MM.1S (cell line): ENCODE data around the gene MMP7.

ENCODE experiments used
- DNase-seq: peaks from one replicate; pipeline ENCODE4 v3.0.0-alpha.2; 2015
- H2AFZ ChIP-seq: fragments of 300-600 bp; sonication (generic); 2 replicates; pipeline ENCODE4 v1.6.0; 2016; ENCODE audit warnings: antibody characterized with exemption, low read length
- H3F3A ChIP-seq: fragments of 300-600 bp; sonication (generic); 2 replicates; pipeline ENCODE4 v1.6.1; 2016; ENCODE audit warnings: mild to moderate bottlenecking, antibody characterized with exemption, low read length, moderate library complexity, mixed read lengths; ENCODE audit not compliant: insufficient read depth
- H3K27ac ChIP-seq: fragments of 300-600 bp; sonication (generic); 2 replicates; pipeline ENCODE4 v1.5.1; 2016; ENCODE audit warnings: mild to moderate bottlenecking, low read length
- H3K27me3 ChIP-seq: fragments of 300-600 bp; sonication (generic); replicated peaks from 2 replicates; pipeline ENCODE4 v1.6.0; 2016; ENCODE audit warnings: low read length; ENCODE audit not compliant: insufficient read depth
- H3K36me3 ChIP-seq: fragments of 300-600 bp; sonication (generic); replicated peaks from 2 replicates; pipeline ENCODE4 v1.6.1; 2016; ENCODE audit warnings: mild to moderate bottlenecking, low read length, mixed read lengths; ENCODE audit not compliant: insufficient read depth
- H3K4me1 ChIP-seq: fragments of 300-600 bp; sonication (generic); 2 replicates; pipeline ENCODE4 v1.6.1; 2016; ENCODE audit warnings: low read length, mixed read lengths
- H3K4me2 ChIP-seq: fragments of 300-600 bp; sonication (generic); 2 replicates; pipeline ENCODE4 v1.6.0; 2016; ENCODE audit warnings: low read depth, low read length
- H3K4me3 ChIP-seq: fragments of 300-600 bp; sonication (generic); 2 replicates; pipeline ENCODE4 v1.5.1; 2016; ENCODE audit warnings: low read length, mixed read lengths
- H3K79me2 ChIP-seq: fragments of 300-600 bp; sonication (generic); 2 replicates; pipeline ENCODE4 v1.6.1; 2016; ENCODE audit warnings: mixed run types, low read length, mixed read lengths
- H3K9ac ChIP-seq: fragments of 300-600 bp; sonication (generic); 2 replicates; pipeline ENCODE4 v1.6.1; 2016; ENCODE audit warnings: low read length, mixed read lengths
- H3K9me2 ChIP-seq: fragments of 300-600 bp; sonication (generic); replicated peaks from 2 replicates; pipeline ENCODE4 v1.6.1; 2016; ENCODE audit warnings: mild to moderate bottlenecking, low read length, mixed read lengths; ENCODE audit not compliant: insufficient read depth
- H3K9me3 ChIP-seq: fragments of 300-600 bp; sonication (generic); replicated peaks from 2 replicates; pipeline ENCODE4 v1.6.1; 2016; ENCODE audit warnings: mild to moderate bottlenecking, low read length, mixed read lengths; ENCODE audit not compliant: insufficient read depth
- H4K20me1 ChIP-seq: fragments of 300-600 bp; sonication (generic); 2 replicates; pipeline ENCODE4 v1.6.1; 2016; ENCODE audit warnings: mild to moderate bottlenecking, low read length, moderate library complexity, mixed read lengths; ENCODE audit not compliant: insufficient read depth
- EZH2 ChIP-seq: fragments of 300-600 bp; sonication (generic); optimal IDR thresholded peaks from 2 replicates; pipeline ENCODE3; 2017; ENCODE audit warnings: low read depth, mild to moderate bottlenecking, antibody characterized with exemption, low read length, mixed read lengths
- EZH2phosphoT487 ChIP-seq: fragments of 300-600 bp; sonication (generic); IDR thresholded peaks from 2 replicates; pipeline ENCODE4 v1.6.1; 2018; ENCODE audit warnings: antibody characterized with exemption, low read length
- TF ChIP-seq, protein P1 (sequence below): fragments of 300-600 bp; sonication (generic); IDR thresholded peaks from 2 replicates; pipeline ENCODE4 v1.5.1; 2016; ENCODE audit warnings: antibody characterized with exemption, low read length, mixed read lengths

The MMP7 gene

DNA sequence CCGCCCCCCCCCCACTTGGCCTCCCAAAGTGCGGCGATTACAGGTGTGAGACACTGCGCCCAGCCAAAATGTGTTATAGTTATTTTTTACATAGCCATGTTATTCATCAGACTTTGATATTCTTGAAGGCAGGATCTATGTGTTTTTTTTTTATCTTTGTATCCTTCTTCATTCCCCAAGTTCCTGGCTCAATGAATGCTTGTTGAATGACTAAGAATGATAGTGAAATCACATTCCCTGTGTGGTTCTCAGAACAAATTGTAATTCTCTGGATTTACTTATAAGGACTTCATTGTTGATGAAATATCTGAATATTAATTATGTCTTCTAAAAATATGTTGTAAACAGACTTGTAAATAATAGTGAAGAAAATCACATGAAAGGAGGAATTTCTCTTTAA is 33.5 kb downstream of the MMP7 start:
- TF ChIP-seq, protein P1, sequence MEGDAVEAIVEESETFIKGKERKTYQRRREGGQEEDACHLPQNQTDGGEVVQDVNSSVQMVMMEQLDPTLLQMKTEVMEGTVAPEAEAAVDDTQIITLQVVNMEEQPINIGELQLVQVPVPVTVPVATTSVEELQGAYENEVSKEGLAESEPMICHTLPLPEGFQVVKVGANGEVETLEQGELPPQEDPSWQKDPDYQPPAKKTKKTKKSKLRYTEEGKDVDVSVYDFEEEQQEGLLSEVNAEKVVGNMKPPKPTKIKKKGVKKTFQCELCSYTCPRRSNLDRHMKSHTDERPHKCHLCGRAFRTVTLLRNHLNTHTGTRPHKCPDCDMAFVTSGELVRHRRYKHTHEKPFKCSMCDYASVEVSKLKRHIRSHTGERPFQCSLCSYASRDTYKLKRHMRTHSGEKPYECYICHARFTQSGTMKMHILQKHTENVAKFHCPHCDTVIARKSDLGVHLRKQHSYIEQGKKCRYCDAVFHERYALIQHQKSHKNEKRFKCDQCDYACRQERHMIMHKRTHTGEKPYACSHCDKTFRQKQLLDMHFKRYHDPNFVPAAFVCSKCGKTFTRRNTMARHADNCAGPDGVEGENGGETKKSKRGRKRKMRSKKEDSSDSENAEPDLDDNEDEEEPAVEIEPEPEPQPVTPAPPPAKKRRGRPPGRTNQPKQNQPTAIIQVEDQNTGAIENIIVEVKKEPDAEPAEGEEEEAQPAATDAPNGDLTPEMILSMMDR: no peak
- DNase-seq: no peak

DNA sequence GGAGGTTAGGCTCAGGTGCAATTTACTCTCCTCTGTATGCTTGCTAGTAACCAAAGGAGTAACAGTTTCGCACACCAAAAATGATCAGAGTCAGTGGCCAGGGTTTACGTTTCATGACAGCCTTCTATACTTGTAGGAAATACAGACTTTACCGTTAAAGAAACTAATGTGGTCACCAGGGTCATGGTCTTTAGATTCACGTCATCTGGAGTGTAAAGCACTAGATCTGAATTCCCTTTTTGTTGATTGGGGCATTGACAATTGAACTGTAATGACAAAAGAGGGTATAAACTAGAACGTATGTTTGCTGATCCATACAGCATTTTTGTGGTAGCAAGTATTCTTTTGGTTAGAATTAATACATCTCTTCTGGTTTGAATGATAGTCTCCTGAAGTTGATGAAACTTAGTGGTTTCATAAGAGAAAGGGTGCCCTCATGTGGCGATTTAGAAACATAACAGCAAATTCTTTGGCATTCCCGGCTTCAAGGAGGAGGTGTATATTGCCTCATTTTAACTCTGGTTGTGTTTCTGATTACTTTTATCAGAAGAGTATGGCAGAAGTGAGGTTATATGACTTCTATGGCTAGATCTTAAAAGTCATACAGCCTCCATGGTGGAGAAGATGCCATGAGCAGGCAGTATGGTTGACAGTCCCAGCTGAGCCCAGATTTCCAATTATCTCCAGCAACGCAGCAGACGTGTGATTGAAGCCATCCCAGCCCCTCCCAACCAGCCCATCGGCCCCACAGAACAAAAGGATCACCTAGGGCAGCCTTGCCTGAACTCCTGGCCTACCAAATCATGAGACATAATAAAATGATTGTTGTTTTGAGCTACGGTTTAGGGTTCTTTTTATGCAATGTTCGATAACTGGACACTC is 35.1 kb downstream of the MMP7 start:
- Histone ChIP-seq H3K4me3 (no peak overlapping the region), H2AFZ (no peak overlapping the region), H3K79me2 (no peaks in the 10 kb centered on the region), H3K4me2 (no peak overlapping the region), H4K20me1 (no peaks in the 10 kb centered on the region), H3K9me3 (no peaks in the 10 kb centered on the region), H3K27me3 (no peaks in the 10 kb centered on the region), H3K36me3 (no peaks in the 10 kb centered on the region), H3K4me1 (no peaks in the 10 kb centered on the region), H3K9me2 (no peaks in the 10 kb centered on the region), H3K9ac (no peak overlapping the region), H3F3A (no peaks in the 10 kb centered on the region), H3K27ac (no peak overlapping the region)
- TF ChIP-seq, protein P1: peak; percentile 69
- no peak for TF ChIP-seq EZH2
- DNase-seq: peak; percentile 76

More for the DNA sequence above, 33.5 kb downstream of the MMP7 start:
- H3K9me2 ChIP-seq: no peaks in the 10 kb centered on the region
- no peaks in the 10 kb centered on the region for H3K27me3 ChIP-seq
- no peak overlapping the region for H3K4me3 ChIP-seq
- H3K79me2 ChIP-seq: no peaks in the 10 kb centered on the region
- H3K27ac ChIP-seq: no peak overlapping the region
- H4K20me1 ChIP-seq: no peaks in the 10 kb centered on the region
- no peak overlapping the region for H2AFZ ChIP-seq
- H3K9ac ChIP-seq: no peak overlapping the region
- H3K4me2 ChIP-seq: no peak overlapping the region
- H3K9me3 ChIP-seq: no peaks in the 10 kb centered on the region
- H3K4me1 ChIP-seq: no peaks in the 10 kb centered on the region
- H3K36me3 ChIP-seq: no peaks in the 10 kb centered on the region
- no peaks in the 10 kb centered on the region for H3F3A ChIP-seq

DNA sequence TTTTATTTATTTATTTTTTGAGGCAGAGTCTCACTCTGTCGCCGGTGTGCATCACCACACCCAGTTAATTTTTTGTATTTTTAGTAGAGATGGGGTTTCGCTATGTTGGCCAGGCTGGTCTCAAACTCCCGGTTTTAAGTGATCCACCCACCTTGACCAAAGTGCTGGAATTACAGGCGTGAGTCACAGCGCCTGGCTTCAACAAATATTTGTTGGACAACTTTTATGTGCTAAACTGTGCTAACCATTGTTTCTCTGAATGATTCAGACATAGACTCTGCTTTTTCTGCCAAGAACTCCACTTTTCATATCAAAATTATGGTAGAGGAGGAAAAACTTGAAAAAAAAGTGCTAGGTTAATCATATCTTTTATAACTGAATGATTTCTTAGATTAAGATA is 36.3 kb downstream of the MMP7 start:
- Histone ChIP-seq H3F3A (no peaks in the 10 kb centered on the region), H2AFZ (no peak overlapping the region), H3K36me3 (no peaks in the 10 kb centered on the region), H3K4me1 (peaks cover 6% of the 10 kb centered on the region), H3K4me3 (no peak overlapping the region), H3K27ac (no peak overlapping the region), H4K20me1 (no peaks in the 10 kb centered on the region), H3K79me2 (no peaks in the 10 kb centered on the region), H3K9ac (no peak overlapping the region), H3K9me2 (no peaks in the 10 kb centered on the region), H3K4me2 (no peak overlapping the region), H3K9me3 (no peaks in the 10 kb centered on the region), H3K27me3 (no peaks in the 10 kb centered on the region)
- no peak for DNase-seq
- TF ChIP-seq EZH2 (no peak), EZH2phosphoT487 (no peak)
- TF ChIP-seq, protein P1: no peak
